Measurements from ENCODE around the gene LENEP.

LENEP gene

DNA sequence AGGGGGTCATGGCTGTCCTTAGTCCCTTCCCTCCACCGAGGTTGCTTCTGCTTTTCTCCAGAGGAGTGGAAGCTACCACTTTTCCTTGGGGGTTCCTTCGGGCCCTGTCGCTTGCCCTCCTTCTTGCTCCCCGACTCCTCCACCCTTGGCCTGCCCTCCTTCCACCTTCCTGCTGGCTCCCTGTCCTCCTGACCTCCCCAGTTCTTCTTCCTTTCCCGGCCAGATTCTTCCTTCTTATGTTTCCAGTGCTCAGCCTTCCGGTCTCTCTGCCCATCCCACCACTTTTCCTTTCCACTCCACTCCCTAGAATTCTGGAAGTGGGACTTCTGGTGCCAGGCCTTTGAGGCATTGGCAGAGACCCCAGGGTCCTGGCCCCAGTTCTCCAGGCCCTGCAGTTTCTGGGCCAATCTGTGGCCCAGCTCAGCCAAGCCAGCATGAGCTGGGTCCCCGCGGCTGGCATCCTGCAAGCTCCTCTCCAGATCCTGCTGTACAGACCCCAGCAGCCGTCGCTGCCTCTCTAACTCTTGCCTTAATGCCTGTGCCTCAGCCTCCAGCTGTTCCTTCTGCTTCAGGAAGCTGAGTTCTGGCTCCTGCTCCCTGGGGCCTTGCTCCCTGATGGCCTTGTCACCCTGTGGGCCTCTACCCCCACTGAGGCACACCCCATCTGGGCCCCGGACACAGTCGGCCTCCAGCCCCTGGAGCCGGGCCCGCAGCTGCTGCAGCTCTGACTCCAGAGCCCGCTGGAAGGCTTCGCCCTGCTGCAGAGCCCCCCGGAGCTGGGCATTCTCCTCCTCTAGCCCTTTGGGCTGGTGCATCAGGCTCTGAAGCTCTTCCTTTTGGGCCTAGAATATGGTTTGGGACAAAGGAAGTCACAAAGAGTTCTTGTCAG is 47.2 kb upstream of the LENEP start:
- ChIA-PET CTCF (interaction anchor here (0.7 to 1.6 kb wide), 5 partner anchors 10 to 387 kb away, joined by 3 to 5 read pairs (median 3); partner anchors contain the start of gene PBXIP1), POLR2A (interaction anchor here (1.2 to 1.9 kb wide), 4 partner anchors 10 to 244 kb away, joined by 3 to 9 read pairs (median 6); partner anchors contain the start of genes PBXIP1 and PMVK)
- no peak for DNase-seq (ENCODE audit: extremely low spot score)
- no peak for TF ChIP-seq SP1 (IDR thresholded peaks at IDR 0.05)
- no peak for TF ChIP-seq FOXK2 (IDR thresholded peaks at IDR 0.05)
- TF ChIP-seq SUZ12 (IDR thresholded peaks at IDR 0.05), result no peak
- TF ChIP-seq NFRKB (IDR thresholded peaks at IDR 0.05), result no peak

DNA sequence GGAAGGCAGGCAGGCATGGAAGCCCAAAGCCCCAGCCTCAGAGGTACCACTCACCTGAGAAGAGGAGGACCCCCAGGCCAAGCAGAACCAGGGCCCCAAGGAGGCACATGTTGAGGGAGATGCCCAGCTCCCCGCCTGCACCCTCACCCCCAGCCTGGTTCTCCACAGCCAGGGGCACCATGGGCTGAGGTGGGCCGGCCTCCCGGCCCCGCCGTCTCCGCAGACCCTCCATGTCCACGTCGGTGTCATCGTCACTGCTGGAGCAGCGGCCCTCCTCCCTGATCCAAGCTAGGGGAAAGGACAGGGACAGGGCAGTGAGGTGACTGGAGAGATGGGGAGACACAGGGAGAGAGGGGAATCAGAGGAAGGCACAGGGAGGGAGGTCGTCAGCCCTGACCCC is 45.3 kb upstream of the LENEP start:
- DNase-seq (ENCODE audit: extremely low spot score), result no peak
- ChIA-PET POLR2A (interaction anchor here (1.6 kb wide), 1 partner anchor 12 kb away, joined by 8 read pairs; the partner anchor contains the start of gene PMVK), CTCF (no interaction called here)
- TF ChIP-seq L3MBTL2 (conservative IDR thresholded peaks at IDR 0.05) (no peak), SUZ12 (IDR thresholded peaks at IDR 0.05) (no peak), NFRKB (IDR thresholded peaks at IDR 0.05) (no peak), CTBP1 (IDR thresholded peaks at IDR 0.05; ENCODE audit: borderline replicate concordance) (no peak), LEF1 (IDR thresholded peaks at IDR 0.05; ENCODE audit: borderline replicate concordance) (no peak), SP1 (IDR thresholded peaks at IDR 0.05) (no peak), FOXM1 (IDR thresholded peaks at IDR 0.05; ENCODE audit: borderline replicate concordance) (no peak), HDGF (IDR thresholded peaks at IDR 0.05; ENCODE audit: borderline replicate concordance) (no peak), FOXK2 (IDR thresholded peaks at IDR 0.05) (no peak), ELF4 (IDR thresholded peaks at IDR 0.05) (no peak), ZNF384 (IDR thresholded peaks at IDR 0.05) (no peak), ARNT (IDR thresholded peaks at IDR 0.05) (no peak), BHLHE40 (IDR thresholded peaks at IDR 0.05; ENCODE audit: borderline replicate concordance) (no peak), TARDBP (IDR thresholded peaks at IDR 0.05) (no peak), FOXA1 (IDR thresholded peaks at IDR 0.05) (no peak)
- TF ChIP-seq, protein P1, sequence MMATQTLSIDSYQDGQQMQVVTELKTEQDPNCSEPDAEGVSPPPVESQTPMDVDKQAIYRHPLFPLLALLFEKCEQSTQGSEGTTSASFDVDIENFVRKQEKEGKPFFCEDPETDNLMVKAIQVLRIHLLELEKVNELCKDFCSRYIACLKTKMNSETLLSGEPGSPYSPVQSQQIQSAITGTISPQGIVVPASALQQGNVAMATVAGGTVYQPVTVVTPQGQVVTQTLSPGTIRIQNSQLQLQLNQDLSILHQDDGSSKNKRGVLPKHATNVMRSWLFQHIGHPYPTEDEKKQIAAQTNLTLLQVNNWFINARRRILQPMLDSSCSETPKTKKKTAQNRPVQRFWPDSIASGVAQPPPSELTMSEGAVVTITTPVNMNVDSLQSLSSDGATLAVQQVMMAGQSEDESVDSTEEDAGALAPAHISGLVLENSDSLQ (IDR thresholded peaks at IDR 0.05), result no peak

DNA sequence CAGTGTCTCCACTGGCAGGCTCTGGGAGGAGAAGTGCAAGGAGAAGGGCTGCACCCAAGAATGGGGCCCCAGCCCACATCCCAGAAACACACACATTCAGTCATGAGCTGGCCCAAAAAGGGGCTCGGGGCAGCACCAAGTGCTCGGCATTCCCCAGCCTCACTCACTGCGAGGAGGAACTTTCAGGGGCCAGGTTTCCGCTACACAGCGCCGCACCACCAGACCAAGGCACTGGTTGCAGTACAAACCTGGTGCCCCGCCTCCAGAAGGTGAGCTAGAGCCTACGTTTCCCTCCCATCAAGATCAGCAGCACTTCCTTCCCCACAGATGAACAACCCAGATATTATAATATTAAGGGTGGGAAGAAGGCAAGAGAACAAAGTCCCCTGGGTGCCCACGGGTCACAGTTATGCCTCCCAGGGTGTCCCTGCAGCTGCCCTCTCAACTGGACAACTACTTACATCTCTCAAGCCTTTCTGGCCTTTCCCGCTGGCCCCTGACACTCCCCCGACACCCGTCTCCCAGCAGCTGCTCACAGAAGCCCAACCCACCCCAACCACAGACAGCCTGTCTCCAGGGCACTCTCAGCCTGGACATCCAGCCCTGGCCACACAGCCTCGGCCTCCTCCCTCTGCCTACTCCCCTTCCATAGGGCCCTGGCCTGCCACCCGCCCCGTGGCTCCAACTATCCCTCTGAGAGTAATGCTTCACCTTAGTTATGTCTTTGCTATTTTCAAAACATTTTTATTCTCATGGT is 41.3 kb upstream of the LENEP start:
- DNase-seq (ENCODE audit: extremely low spot score), result no peak
- CTCF ChIA-PET, result interaction anchor here (0.8 kb wide), 1 partner anchor 12 kb away, joined by 4 read pairs; no protein-coding TSS in a partner anchor
- TF ChIP-seq SP1 (IDR thresholded peaks at IDR 0.05), result no peak
- no peak for TF ChIP-seq CTBP1 (IDR thresholded peaks at IDR 0.05; ENCODE audit: borderline replicate concordance)
- no peak for TF ChIP-seq ZNF384 (IDR thresholded peaks at IDR 0.05)
- no peak for TF ChIP-seq BHLHE40 (IDR thresholded peaks at IDR 0.05; ENCODE audit: borderline replicate concordance)
- no peak for TF ChIP-seq TARDBP (IDR thresholded peaks at IDR 0.05)
- TF ChIP-seq FOXM1 (IDR thresholded peaks at IDR 0.05; ENCODE audit: borderline replicate concordance), result no peak
- no peak for TF ChIP-seq FOXK2 (IDR thresholded peaks at IDR 0.05)
- TF ChIP-seq NFRKB (IDR thresholded peaks at IDR 0.05), result no peak
- no peak for TF ChIP-seq ARNT (IDR thresholded peaks at IDR 0.05)
- TF ChIP-seq LEF1 (IDR thresholded peaks at IDR 0.05; ENCODE audit: borderline replicate concordance), result no peak
- no peak for TF ChIP-seq L3MBTL2 (conservative IDR thresholded peaks at IDR 0.05)
- TF ChIP-seq ELF4 (IDR thresholded peaks at IDR 0.05), result no peak
- TF ChIP-seq SUZ12 (IDR thresholded peaks at IDR 0.05), result no peak
- no peak for TF ChIP-seq FOXA1 (IDR thresholded peaks at IDR 0.05)
- no peak for TF ChIP-seq HDGF (IDR thresholded peaks at IDR 0.05; ENCODE audit: borderline replicate concordance)
- TF ChIP-seq, protein P1 (IDR thresholded peaks at IDR 0.05), result no peak
- POLR2A ChIA-PET, result interaction anchor here (1.2 to 2.8 kb wide), 3 partner anchors 9 to 19 kb away, joined by 3 to 9 read pairs (median 3); partner anchors contain the start of genes PMVK, PYGO2 and SHC1

DNA sequence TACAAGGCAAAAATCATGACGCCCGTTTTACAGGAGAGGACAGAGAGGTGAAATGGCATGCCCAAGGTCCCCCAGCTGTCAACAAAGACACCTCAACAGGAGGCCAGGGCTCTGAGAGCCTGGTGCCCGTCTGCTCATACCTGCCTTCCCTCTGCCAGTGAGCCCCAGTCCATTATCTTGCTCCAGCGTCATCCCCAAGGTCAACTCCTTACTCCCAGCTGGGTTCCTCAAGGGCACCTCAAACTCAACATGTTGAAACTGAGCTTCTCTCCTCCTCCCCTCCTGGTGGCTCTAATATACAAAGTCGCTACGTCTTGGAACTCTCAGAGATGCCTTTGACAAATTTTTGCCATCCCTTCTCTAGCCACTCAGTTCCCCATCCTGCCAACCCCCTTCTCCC is 40.7 kb upstream of the LENEP start:
- no peak for DNase-seq (ENCODE audit: extremely low spot score)
- no peak for TF ChIP-seq CTBP1 (IDR thresholded peaks at IDR 0.05; ENCODE audit: borderline replicate concordance)
- TF ChIP-seq FOXA1 (IDR thresholded peaks at IDR 0.05), result no peak
- no peak for TF ChIP-seq TARDBP (IDR thresholded peaks at IDR 0.05)
- TF ChIP-seq ZNF384 (IDR thresholded peaks at IDR 0.05), result no peak
- TF ChIP-seq L3MBTL2 (conservative IDR thresholded peaks at IDR 0.05), result no peak
- no peak for TF ChIP-seq FOXK2 (IDR thresholded peaks at IDR 0.05)
- no peak for TF ChIP-seq LEF1 (IDR thresholded peaks at IDR 0.05; ENCODE audit: borderline replicate concordance)
- TF ChIP-seq HDGF (IDR thresholded peaks at IDR 0.05; ENCODE audit: borderline replicate concordance), result no peak
- TF ChIP-seq SUZ12 (IDR thresholded peaks at IDR 0.05), result no peak
- TF ChIP-seq, protein P1 (IDR thresholded peaks at IDR 0.05), result no peak
- no peak for TF ChIP-seq FOXM1 (IDR thresholded peaks at IDR 0.05; ENCODE audit: borderline replicate concordance)
- TF ChIP-seq SP1 (IDR thresholded peaks at IDR 0.05), result no peak
- no peak for TF ChIP-seq ELF4 (IDR thresholded peaks at IDR 0.05)
- no peak for TF ChIP-seq ARNT (IDR thresholded peaks at IDR 0.05)
- TF ChIP-seq NFRKB (IDR thresholded peaks at IDR 0.05), result no peak
- TF ChIP-seq BHLHE40 (IDR thresholded peaks at IDR 0.05; ENCODE audit: borderline replicate concordance), result no peak
- ChIA-PET POLR2A (interaction anchor here (1.4 to 2.8 kb wide), 2 partner anchors 9 to 18 kb away, joined by 3 to 9 read pairs; partner anchors contain the start of genes PYGO2 and SHC1), CTCF (no interaction called here)

DNA sequence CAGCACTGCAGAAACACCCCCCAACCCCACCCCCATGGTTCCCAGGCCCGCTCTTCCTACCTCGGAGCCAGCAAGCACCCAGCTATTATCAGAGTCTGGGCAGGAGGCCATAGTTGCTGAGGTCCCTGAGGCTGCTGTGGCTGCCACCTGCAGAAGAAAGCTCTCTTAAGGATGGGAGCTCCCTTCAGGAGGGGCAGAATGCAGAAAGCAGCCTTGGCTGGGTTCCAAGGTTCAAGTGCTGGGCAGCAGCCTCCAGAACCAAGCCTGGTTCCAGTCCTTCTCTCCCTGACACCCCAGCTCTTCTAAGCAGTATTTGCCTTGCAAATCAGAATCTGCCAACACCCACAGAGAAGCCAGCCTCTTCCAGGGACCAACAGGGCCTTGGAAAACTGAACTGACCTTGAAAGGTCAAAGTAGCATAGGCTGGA is 39.8 kb upstream of the LENEP start:
- CTCF ChIA-PET, result no interaction called here
- POLR2A ChIA-PET, result no interaction called here

More for the DNA sequence above, 39.8 kb upstream of the LENEP start:
- no peak for TF ChIP-seq SP1 (IDR thresholded peaks at IDR 0.05)
- TF ChIP-seq HDGF (IDR thresholded peaks at IDR 0.05; ENCODE audit: borderline replicate concordance), result no peak
- TF ChIP-seq L3MBTL2 (conservative IDR thresholded peaks at IDR 0.05), result no peak
- TF ChIP-seq FOXA1 (IDR thresholded peaks at IDR 0.05), result no peak
- TF ChIP-seq FOXM1 (IDR thresholded peaks at IDR 0.05; ENCODE audit: borderline replicate concordance), result no peak
- TF ChIP-seq, protein P1 (IDR thresholded peaks at IDR 0.05), result no peak
- TF ChIP-seq ZNF384 (IDR thresholded peaks at IDR 0.05), result no peak
- TF ChIP-seq ARNT (IDR thresholded peaks at IDR 0.05), result no peak
- TF ChIP-seq NFRKB (IDR thresholded peaks at IDR 0.05), result no peak
- no peak for TF ChIP-seq CTBP1 (IDR thresholded peaks at IDR 0.05; ENCODE audit: borderline replicate concordance)
- TF ChIP-seq LEF1 (IDR thresholded peaks at IDR 0.05; ENCODE audit: borderline replicate concordance), result no peak
- TF ChIP-seq TARDBP (IDR thresholded peaks at IDR 0.05), result no peak
- no peak for TF ChIP-seq FOXK2 (IDR thresholded peaks at IDR 0.05)
- TF ChIP-seq SUZ12 (IDR thresholded peaks at IDR 0.05), result no peak
- no peak for DNase-seq (ENCODE audit: extremely low spot score)

Measured in HEK293T (cell line).